Inflammatory macrophage treated with lipopolysaccharide for 4 hours (primary cell): ENCODE results near the gene VAT1L.

Experiments
- DNase-seq: peaks from one replicate; pipeline ENCODE4 v3.0.0-alpha.2; 2020

VAT1L gene

DNA sequence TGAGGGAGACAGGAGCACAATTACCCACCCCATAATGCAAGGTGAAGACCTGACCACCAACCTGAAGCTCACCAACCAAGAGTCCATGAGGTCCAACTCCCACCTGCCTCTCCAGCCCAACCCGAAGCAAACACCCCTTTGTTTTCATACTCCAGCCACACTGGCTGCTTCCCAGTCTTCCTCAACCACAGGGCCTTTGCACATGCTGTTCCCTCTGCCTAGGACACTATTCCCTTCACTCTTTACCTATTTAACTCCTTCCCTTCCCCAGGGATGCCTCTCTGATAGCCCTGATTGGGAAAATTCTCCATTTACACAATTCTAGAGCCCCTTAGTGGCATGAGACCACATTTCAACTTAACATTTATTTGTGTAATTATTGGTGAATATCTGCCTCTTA, 86.0 kb downstream of the VAT1L start:
- no peak for DNase-seq

DNA sequence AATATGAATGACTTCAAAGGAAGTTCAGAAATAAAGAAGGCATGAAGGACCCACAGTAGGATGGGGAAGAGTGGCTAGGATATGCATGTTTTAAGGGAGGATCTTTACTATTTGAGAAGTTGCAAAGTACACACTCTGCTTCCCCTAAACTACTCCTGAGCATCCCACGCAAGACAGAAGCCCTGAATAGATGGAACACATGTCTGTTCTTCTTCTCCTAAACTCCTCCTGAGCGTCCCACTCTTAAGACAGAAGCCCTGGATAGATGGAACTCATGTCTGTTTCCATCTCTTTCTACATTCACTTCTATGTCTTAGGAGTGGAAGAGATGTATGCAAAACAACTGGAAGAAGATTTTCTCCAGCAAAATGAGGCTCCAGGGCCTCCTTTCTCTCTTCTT, 88.4 kb downstream of the VAT1L start:
- no peak for DNase-seq

- no peak for DNase-seq
Observed at GRCh38 chr16:77877712-77878347, 89.5 kb downstream of the VAT1L start.

DNA sequence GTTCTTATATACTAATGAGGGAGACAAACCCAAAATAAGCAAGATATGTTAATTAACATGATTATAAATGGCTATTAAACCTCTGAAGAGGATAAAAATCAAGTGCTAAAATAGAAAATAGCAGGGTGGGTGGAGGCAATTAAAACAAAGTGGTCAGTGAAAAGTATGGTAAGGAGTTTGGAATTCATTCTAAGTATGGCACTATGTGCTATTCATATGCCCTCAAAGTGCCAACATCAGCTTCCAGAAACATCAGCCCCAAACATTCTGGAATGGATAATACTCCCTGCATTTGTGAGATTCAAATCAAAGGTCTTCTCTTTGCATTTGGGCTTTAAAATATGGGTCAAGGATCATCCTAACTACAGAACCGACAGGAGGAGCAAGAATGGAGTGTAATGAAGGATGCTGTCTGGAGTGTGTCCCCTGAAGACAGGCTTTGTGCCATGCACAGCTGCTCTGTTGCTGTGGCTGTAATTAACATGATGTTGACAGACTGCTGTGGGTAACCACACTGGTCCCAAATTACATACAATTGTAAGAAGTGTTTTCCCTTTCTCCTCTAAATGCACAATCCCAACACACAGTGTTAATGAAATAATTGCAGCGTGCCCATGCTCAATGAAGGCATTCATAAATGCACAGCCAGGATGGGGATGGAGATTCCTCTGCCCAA, 93.1 kb downstream of the VAT1L start:
- no peak for DNase-seq

GRCh38 chr16:77882358-77882757, 94.0 kb downstream of the VAT1L start:
- no peak for DNase-seq

GRCh38 chr16:77885571-77886295, 97.4 kb downstream of the VAT1L start:
- DNase-seq = no peak

GRCh38 chr16:77888871-77889270, 100.5 kb downstream of the VAT1L start:
- DNase-seq = no peak

DNA sequence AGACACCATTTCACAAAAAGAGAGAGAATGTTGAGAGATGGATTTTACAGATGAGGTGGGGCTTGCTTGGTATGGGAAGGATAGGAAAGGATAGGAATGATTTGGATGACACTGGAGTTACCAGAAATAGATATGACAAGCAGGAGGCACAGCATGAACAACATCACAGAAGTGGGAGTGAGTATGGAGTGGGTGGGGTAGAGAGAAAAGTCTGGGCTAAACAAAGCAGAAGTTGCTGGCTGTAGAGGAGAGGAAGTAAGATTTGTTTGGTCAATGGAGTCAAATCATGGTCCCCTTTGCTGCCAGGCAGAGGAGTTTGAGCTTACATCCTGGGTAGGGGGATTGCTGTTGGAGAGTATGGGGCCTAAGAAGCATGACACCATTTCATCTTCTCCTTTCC, 101.7 kb downstream of the VAT1L start:
- DNase-seq = peak; percentile 68

DNA sequence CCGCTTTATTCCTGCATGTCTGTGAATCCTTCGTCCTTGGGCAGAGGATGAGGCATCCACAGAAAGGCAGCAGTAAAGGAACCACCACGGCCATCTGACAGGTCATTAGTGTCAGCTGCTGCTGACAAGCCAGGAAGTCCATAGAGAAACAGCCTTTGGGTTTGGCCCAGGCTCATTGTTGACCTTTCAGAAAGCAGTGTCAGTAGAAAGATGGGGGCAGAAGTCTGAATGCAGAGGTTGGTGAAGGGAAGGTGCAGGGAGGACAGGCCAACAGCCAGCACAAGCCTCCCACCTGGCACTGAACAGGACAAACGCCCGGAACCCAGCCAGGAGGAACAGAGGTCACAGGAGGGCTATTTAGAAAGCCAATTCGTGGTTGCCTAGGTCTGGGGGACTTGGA, 105.8 kb downstream of the VAT1L start:
- no peak for DNase-seq

- no peak for DNase-seq
Observed at GRCh38 chr16:77895962-77896361, 107.6 kb downstream of the VAT1L start.

DNA sequence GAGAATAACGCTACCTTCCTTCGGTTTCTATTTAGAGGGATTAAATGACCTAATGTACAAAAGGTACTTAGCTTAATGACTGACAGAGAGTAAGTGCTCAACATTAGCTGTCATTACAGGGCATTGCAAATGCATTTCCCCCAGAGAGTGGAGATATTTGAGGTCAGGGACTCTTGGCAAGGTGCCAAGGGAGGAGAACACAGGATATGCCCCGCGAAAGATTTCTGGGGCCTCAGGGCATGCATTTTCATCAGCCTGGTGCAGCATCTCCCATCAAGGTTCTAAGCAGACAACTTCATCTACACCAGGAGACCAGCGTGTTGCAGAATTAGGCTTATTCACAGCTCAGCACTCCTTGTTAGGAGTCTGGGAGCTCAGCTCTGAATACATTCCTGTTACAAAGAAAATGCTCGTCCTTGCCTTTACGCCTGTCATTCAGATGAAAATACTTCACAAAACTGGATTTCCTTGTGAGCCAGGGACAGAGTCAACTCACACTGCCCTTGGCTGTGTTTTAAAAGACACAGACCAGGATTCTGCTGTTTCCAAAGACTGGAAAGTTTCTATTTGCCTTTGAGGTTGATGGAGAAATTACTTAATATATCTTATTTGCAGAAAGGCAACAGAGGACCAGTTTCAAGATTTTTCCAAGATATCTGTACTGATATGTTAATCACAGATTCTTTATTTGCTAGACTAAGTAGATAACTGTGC, 108.2 kb downstream of the VAT1L start:
- DNase-seq = no peak

- DNase-seq = peak; percentile 8
Observed at GRCh38 chr16:77897129-77897437, 108.7 kb downstream of the VAT1L start.

DNA sequence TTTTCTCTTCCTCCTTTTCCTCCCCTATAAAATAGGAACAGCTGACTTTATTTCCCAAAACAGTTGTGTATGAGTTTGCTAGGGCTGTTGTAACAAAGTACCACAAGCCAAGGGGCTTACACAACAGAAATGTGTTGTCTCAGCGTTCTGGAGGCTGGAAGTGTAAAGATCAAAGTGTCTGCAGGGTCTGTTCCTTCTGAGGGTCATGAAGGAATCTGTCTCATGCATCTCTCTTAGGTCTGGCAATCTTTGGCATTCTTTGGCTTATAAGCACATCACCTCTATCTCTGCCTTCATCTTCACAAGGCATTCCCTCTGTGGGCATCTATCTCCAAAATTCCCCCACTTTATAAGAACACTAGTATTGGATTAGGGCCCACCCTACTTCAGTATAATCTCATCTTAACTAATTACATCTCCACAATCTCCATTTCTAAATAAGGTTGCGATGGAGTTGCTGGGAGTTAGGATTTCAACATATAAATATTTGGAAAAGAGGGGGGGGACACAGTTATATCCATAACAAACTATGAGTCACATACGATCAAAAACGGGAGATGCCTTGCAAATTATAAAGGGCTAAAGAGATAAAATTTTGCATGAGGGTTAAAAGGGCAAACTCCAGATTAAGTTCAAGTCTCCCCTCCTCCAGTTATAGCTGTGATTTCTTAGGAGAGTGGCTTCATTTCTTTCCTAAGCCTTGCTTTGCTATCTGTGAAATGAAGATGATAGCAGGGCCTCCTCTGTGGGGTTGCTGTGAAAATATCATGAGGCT, 109.7 kb downstream of the VAT1L start:
- DNase-seq = no peak

- no peak for DNase-seq
Observed at GRCh38 chr16:77898671-77899211, 110.4 kb downstream of the VAT1L start.

DNA sequence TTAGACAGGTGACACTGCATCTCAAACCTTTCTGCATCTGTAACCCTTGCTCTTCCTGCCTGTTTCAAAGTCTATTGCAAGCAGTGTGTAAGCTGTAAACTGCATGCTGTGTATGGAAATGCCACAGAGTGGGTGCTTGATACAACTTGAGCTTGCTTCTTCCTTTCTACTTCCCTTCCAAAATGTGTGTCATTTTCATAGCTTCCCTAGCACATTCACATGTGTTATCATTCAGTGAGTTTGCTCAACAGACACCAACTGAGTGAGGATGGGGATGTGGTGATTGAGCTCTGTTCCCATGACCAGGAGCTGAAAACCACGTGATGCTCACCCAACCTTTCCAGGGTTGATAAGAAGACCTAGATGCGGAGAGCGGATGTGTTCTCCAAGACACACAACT, 111.1 kb downstream of the VAT1L start:
- peak; percentile 14 for DNase-seq

GRCh38 chr16:77905374-77905920, 117.1 kb downstream of the VAT1L start:
- no peak for DNase-seq

DNA sequence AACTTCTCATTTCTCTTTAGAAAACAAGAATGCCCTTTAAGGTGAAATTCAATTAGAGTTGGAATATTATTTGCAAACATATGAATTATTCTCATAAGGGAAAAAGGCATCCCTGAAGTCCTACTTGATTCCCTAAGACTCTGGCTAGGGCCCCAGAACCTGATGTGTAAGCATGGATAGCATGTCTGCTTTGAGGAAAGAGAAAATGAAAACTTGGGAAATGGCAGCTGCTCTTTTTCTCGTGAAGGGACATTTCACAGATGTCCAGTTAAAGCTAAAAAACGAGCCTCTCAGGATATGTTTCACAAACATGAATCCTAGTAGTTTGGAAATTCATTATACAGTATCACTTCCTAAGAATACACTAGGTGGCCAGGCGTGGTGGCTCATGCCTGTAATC, 121.7 kb downstream of the VAT1L start:
- DNase-seq = no peak

DNA sequence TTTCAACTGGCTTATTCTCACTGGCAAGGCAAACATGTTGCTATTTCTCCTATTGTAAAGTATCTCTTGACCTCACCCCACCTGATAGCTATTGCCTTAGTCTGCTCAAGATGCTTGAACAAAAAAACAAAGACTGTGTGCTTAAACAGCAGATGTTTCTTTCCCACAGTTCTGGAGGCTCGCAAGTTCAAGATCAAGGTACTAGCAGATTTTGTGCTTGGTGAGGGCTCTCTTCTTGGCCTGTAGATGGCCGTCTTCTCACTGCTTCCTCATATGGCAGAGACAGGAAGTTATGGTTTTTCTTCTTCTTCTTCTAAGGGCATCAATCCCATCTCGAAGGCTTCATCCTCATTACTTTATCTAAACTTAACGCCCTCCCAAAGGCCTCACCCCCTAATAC, 124.3 kb downstream of the VAT1L start:
- DNase-seq = no peak

DNA sequence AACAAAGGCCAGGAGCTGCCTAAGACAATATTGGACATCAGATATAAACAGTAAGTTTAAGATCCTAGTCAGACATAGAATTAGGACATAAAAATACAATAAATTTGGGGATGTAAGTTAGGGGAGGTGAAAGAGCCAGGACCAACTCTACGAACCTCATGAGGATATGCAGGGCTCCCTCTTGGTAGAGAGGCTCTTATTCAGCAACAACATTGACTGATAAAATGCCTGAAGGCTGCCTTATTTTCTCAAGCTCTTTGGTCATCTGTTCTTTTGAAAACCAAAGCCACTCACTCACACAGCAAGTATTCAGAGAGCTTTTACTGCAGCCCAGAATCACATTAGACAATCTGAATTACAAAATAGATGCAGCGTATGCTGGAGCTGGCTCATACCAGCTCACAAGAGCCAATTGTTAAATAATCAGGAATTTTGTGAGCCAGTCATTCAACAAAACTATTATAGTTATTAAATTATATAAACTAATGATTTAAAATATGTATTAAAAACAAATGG, 125.4 kb downstream of the VAT1L start:
- DNase-seq = no peak

- DNase-seq = no peak
Observed at GRCh38 chr16:77916111-77916510, 127.7 kb downstream of the VAT1L start.

DNA sequence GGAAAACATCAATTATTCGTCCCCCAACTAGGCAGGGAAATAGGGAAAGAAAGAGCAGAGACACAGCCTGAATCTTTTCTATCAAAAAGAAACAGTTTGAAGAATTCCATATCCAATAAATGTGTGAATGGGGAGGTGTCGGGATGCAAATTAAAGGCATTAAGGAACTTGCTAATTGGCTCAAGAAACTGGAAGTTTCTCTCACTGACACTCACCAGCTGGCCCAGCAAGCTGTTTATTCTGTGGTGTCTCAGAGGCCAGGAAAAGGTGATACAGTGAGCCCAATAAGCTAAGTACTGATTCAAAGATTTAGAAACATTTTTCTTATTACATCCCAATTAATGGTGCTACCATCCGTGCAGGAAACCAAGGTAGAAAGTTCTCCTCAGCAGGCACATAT, 129.6 kb downstream of the VAT1L start:
- no peak for DNase-seq
